ENCODE results near the gene ESR1. TPM values are rescaled to one million over a fixed set of nuclear protein-coding genes. Genes with fewer than 3 reads are reported as not detected.

ESR1 gene
- total RNA-seq, 4 donors from 2014 or later: 1.3 to 2.6 (median 2.2) TPM

DNA sequence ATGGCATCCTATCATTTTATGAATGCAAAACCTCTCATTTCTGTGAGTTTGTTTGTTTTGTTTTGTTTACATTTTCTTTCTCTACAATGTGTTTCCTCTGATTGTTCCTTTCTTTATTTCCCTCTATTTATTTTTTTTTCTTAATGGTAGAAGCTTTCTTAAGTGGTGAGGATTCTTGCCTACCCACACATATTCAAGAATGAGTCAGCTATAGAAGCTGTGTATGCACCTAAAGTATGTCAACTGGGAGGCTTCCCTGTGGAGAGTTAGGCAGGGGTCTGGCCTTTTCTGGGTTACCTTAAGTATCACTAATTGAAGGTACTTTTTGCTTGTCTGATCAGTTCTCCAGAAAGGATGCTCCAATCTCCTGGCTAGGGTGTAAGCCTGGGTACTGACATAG is 354.0 kb downstream of the ESR1 start:
- no peaks in the 10 kb centered on the region for H3K9me3 ChIP-seq
- peaks cover 8% of the 10 kb centered on the region for H3K36me3 ChIP-seq

DNA sequence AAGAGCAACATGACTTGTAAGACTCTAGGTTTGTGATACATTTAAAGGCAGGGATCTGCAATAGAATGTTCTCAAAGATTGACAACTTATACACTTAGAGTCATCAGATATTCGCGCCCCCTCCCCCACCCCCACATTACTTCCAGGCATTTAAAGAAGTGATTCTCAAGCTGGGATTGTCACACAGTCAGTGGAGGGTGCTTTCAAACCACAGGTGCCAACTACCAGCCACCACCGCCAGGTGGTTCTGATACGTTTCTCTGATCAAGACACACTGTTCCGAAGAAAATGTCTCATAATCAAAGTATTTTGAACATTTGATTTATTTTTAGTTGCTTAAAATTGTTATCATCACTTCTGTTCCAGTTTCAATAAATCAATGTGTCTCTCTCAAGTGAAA is 357.5 kb downstream of the ESR1 start:
- H3K4me1 ChIP-seq: no peaks in the 10 kb centered on the region
- no peaks in the 10 kb centered on the region for H3K27me3 ChIP-seq
- no peaks in the 10 kb centered on the region for H3K9me3 ChIP-seq
- 86% methylated on average over 5 of the region's 5 CpGs for WGBS
- DNase-seq (ENCODE audit: low spot score in 2 of 2): no peak
- H3K27ac ChIP-seq: no peak overlapping the region
- peaks cover 8% of the 10 kb centered on the region for H3K36me3 ChIP-seq
- TF ChIP-seq POLR2AphosphoS5 (IDR thresholded peaks at IDR 0.05) (no peak), EP300 (IDR thresholded peaks at IDR 0.05) (no peak), POLR2A (IDR thresholded peaks at IDR 0.05) (no peak), CTCF (IDR thresholded peaks at IDR 0.05) (no peak)
- H3K4me3 ChIP-seq: no peak overlapping the region

More for the DNA sequence above, 354.0 kb downstream of the ESR1 start:
- TF ChIP-seq CTCF (IDR thresholded peaks at IDR 0.05): no peak
- no peak for TF ChIP-seq POLR2A (IDR thresholded peaks at IDR 0.05)
- no peak for TF ChIP-seq EP300 (IDR thresholded peaks at IDR 0.05)
- no peak for TF ChIP-seq POLR2AphosphoS5 (IDR thresholded peaks at IDR 0.05)
- H3K27ac ChIP-seq: no peak overlapping the region
- no peak for DNase-seq (ENCODE audit: low spot score in 2 of 2)
- H3K27me3 ChIP-seq: no peaks in the 10 kb centered on the region
- no peak overlapping the region for H3K4me3 ChIP-seq
- no peaks in the 10 kb centered on the region for H3K4me1 ChIP-seq

DNA sequence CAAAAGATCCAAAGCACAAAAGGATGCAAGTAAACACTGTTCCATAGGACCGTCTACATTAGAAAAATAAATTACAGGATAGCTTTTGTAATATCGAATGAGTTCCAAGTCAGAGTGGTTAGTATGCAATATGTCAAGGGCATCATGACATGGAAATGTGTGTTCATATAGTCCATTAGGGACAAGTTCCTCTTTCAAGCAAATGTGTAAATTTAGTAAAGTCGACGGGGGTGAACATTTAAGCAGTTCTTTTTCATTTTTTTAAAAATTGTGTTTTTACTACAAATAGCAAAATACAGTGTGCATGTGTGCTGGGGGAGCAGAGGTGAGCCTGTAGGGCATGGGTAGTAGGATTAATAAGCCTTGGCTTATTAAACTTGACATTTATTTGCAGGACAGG is 359.0 kb downstream of the ESR1 start:
- H3K36me3 ChIP-seq: peaks cover 12% of the 10 kb centered on the region
- no peak overlapping the region for H3K27ac ChIP-seq
- 82% methylated on average over 4 of the region's 4 CpGs for WGBS
- no peaks in the 10 kb centered on the region for H3K4me1 ChIP-seq
- no peaks in the 10 kb centered on the region for H3K27me3 ChIP-seq
- DNase-seq (ENCODE audit: low spot score in 2 of 2): no peak
- H3K9me3 ChIP-seq: no peaks in the 10 kb centered on the region
- no peak overlapping the region for H3K4me3 ChIP-seq
- no peak for TF ChIP-seq CTCF (IDR thresholded peaks at IDR 0.05)
- TF ChIP-seq POLR2A (IDR thresholded peaks at IDR 0.05): no peak
- TF ChIP-seq POLR2AphosphoS5 (IDR thresholded peaks at IDR 0.05): no peak
- TF ChIP-seq EP300 (IDR thresholded peaks at IDR 0.05): no peak

GRCh38 chr6:152166897-152167296 is 359.4 kb downstream of the ESR1 start:
- Histone ChIP-seq H3K36me3 (peaks cover 12% of the 10 kb centered on the region), H3K4me1 (no peaks in the 10 kb centered on the region), H3K27me3 (no peaks in the 10 kb centered on the region), H3K4me3 (no peak overlapping the region), H3K27ac (no peak overlapping the region), H3K9me3 (no peaks in the 10 kb centered on the region)
- TF ChIP-seq CTCF (IDR thresholded peaks at IDR 0.05) (no peak), POLR2A (IDR thresholded peaks at IDR 0.05) (no peak), POLR2AphosphoS5 (IDR thresholded peaks at IDR 0.05) (no peak), EP300 (IDR thresholded peaks at IDR 0.05) (no peak)
- WGBS: 86% methylated on average over 5 of the region's 5 CpGs
- no peak for DNase-seq (ENCODE audit: low spot score in 2 of 2)

- Histone ChIP-seq H3K4me3 (no peak overlapping the region), H3K27me3 (no peaks in the 10 kb centered on the region), H3K9me3 (no peaks in the 10 kb centered on the region), H3K4me1 (no peaks in the 10 kb centered on the region), H3K36me3 (peaks cover 12% of the 10 kb centered on the region), H3K27ac (no peak overlapping the region)
- no peak for DNase-seq (ENCODE audit: low spot score in 2 of 2)
- TF ChIP-seq POLR2A (IDR thresholded peaks at IDR 0.05): no peak
- no peak for TF ChIP-seq CTCF (IDR thresholded peaks at IDR 0.05)
- no peak for TF ChIP-seq EP300 (IDR thresholded peaks at IDR 0.05)
- no peak for TF ChIP-seq POLR2AphosphoS5 (IDR thresholded peaks at IDR 0.05)
- 77% methylated on average over 13 of the region's 13 CpGs for WGBS
Observed at GRCh38 chr6:152167641-152168603, 360.4 kb downstream of the ESR1 start.

Measured in suprapubic skin (tissue), 4 donors.